Measurements from ENCODE around the gene MMS22L. TPM values are rescaled to one million over a fixed set of nuclear protein-coding genes. Genes with fewer than 3 reads are reported as not detected.

MMS22L gene
- total and polyA plus RNA-seq, 4 donors = 1.5 to 27.0 (median 5.8) TPM

DNA sequence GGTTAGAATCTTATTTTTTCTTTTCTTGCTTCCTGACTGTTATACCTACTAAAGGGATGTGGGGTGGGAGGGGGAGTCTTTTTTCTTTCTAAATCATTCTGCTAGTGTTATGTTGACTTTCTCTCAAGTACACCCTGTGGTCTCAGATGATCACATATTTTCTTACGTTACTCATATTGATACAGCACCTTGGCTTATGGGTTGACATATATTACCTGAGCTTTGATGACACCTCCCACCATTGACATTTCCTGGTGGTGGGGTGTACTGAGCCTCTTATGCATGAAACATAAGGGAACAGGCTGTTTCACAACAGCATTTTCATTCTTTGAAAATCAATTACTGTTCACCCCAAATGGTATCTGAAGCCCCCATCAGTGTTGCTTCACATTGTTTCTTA lies 169.8 kb downstream of the MMS22L start:
- Histone ChIP-seq H3K4me3 (no peak overlapping the region), H3K9me3 (ENCODE audit: control insufficient read depth in 4 of 4, insufficient read depth in 3 of 4, low read length in 3 of 4) (peaks cover 0 to 12% (median 0%) of the 10 kb centered on the region in 4 donors), H3K4me1 (ENCODE audit: control insufficient read depth in 5 of 5, insufficient read depth in 5 of 5, low read length in 5 of 5) (no peaks in the 10 kb centered on the region), H3K27me3 (ENCODE audit: control insufficient read depth in 3 of 3, insufficient read depth in 3 of 3, low read length in 2 of 3) (no peaks in the 10 kb centered on the region), H3K9ac (ENCODE audit: insufficient read depth in 1 of 2, low read length in 2 of 2) (no peak overlapping the region), H3K27ac (ENCODE audit: low read depth in 1 of 2, low read length in 1 of 2) (no peak overlapping the region), H3K36me3 (ENCODE audit: control insufficient read depth in 4 of 4, insufficient read depth in 4 of 4, low read length in 4 of 4) (no peaks in the 10 kb centered on the region)
- WGBS, 2 donors = 79 to 86% methylated on average over 1 of the region's 1 CpG
- DNase-seq (no peak), ATAC-seq (ENCODE audit: insufficient read depth, low FRiP score) (no peak)
- TF ChIP-seq CTCF (IDR thresholded peaks at IDR 0.05; ENCODE audit: control extremely low read depth, extremely low read depth) = no peak

DNA sequence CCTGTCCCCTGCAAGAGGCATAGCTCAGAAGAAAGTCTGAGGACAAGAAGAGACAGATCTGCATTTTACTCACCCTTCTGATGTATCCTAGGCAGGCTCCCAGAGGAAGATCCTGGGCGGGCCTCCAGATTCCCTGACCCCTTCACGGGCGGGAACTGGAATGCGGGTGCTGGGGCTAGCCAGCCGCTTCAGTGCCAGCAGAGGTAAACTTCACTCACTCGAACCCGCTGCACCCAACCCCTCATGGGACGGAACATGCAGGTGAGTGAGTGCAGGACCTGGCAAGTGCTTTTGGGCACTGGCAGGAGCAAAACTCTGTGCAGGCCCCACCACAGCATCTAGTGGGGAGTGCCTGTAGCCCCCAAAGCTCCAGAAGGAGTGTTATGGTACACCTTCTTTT lies 171.8 kb downstream of the MMS22L start:
- ATAC-seq (ENCODE audit: insufficient read depth, low FRiP score) = no peak
- Histone ChIP-seq H3K4me3 (no peak overlapping the region), H3K9ac (ENCODE audit: insufficient read depth in 1 of 2, low read length in 2 of 2) (no peak overlapping the region), H3K9me3 (ENCODE audit: control insufficient read depth in 4 of 4, insufficient read depth in 3 of 4, low read length in 3 of 4) (peaks cover 0 to 12% (median 0%) of the 10 kb centered on the region in 4 donors), H3K27ac (ENCODE audit: low read depth in 1 of 2, low read length in 1 of 2) (no peak overlapping the region), H3K4me1 (ENCODE audit: control insufficient read depth in 5 of 5, insufficient read depth in 5 of 5, low read length in 5 of 5) (no peaks in the 10 kb centered on the region), H3K36me3 (ENCODE audit: control insufficient read depth in 4 of 4, insufficient read depth in 4 of 4, low read length in 4 of 4) (no peaks in the 10 kb centered on the region), H3K27me3 (ENCODE audit: control insufficient read depth in 3 of 3, insufficient read depth in 3 of 3, low read length in 2 of 3) (no peaks in the 10 kb centered on the region)
- no peak for DNase-seq
- WGBS, 2 donors = 96 to 98% methylated on average over 8 of the region's 8 CpGs
- TF ChIP-seq CTCF (IDR thresholded peaks at IDR 0.05; ENCODE audit: control extremely low read depth, extremely low read depth) = no peak

GRCh38 chr6:97110626-97111025 lies 172.4 kb downstream of the MMS22L start:
- DNase-seq (no peak), ATAC-seq (ENCODE audit: insufficient read depth, low FRiP score) (no peak)
- WGBS, 2 donors = 16 to 34% methylated on average over 6 of the region's 6 CpGs
- TF ChIP-seq CTCF (IDR thresholded peaks at IDR 0.05; ENCODE audit: control extremely low read depth, extremely low read depth) = no peak
- Histone ChIP-seq H3K4me1 (ENCODE audit: control insufficient read depth in 5 of 5, insufficient read depth in 5 of 5, low read length in 5 of 5) (no peaks in the 10 kb centered on the region), H3K4me3 (no peak overlapping the region), H3K9me3 (ENCODE audit: control insufficient read depth in 4 of 4, insufficient read depth in 3 of 4, low read length in 3 of 4) (peaks cover 0 to 12% (median 0%) of the 10 kb centered on the region in 4 donors), H3K9ac (ENCODE audit: insufficient read depth in 1 of 2, low read length in 2 of 2) (no peak overlapping the region), H3K36me3 (ENCODE audit: control insufficient read depth in 4 of 4, insufficient read depth in 4 of 4, low read length in 4 of 4) (no peaks in the 10 kb centered on the region), H3K27ac (ENCODE audit: low read depth in 1 of 2, low read length in 1 of 2) (no peak overlapping the region), H3K27me3 (ENCODE audit: control insufficient read depth in 3 of 3, insufficient read depth in 3 of 3, low read length in 2 of 3) (no peaks in the 10 kb centered on the region)

- Histone ChIP-seq H3K4me1 (ENCODE audit: control insufficient read depth in 5 of 5, insufficient read depth in 5 of 5, low read length in 5 of 5) (no peaks in the 10 kb centered on the region), H3K36me3 (ENCODE audit: control insufficient read depth in 4 of 4, insufficient read depth in 4 of 4, low read length in 4 of 4) (no peaks in the 10 kb centered on the region), H3K27me3 (ENCODE audit: control insufficient read depth in 3 of 3, insufficient read depth in 3 of 3, low read length in 2 of 3) (no peaks in the 10 kb centered on the region), H3K9ac (ENCODE audit: insufficient read depth in 1 of 2, low read length in 2 of 2) (no peak overlapping the region), H3K9me3 (ENCODE audit: control insufficient read depth in 4 of 4, insufficient read depth in 3 of 4, low read length in 3 of 4) (peaks cover 0 to 12% (median 0%) of the 10 kb centered on the region in 4 donors), H3K4me3 (no peak overlapping the region), H3K27ac (ENCODE audit: low read depth in 1 of 2, low read length in 1 of 2) (no peak overlapping the region)
- no peak for TF ChIP-seq CTCF (IDR thresholded peaks at IDR 0.05; ENCODE audit: control extremely low read depth, extremely low read depth)
- ATAC-seq (ENCODE audit: insufficient read depth, low FRiP score) = no peak
- DNase-seq = no peak
- 24 to 43% methylated on average over 5 of the region's 5 CpGs for WGBS, 2 donors
These were observed 172.9 kb downstream of the MMS22L start for GRCh38 chr6:97110149-97110548.
